Left renal pelvis (tissue), 4 donors: ENCODE data around the gene GSC2. TPM values are rescaled to one million over a fixed set of nuclear protein-coding genes. Genes with fewer than 3 reads are reported as not detected.
A peak's percentile ranks its signal among the peaks of the same experiment; 100 is the strongest.

Experiments used
- DNase-seq, 4 donors: peaks; one replicate each; pipeline ENCODE4 v3.0.0-alpha.2; 2013; ENCODE audit warnings: low read depth in 4 of 4, low spot score in 3 of 4
- polyA plus RNA-seq, 4 donors: library from polyadenylated mRNA; unstranded; fragments of 120-200 nt; gene quantifications; one replicate each; pipeline ENCODE4 v1.2.1, GENCODE V29; 2013; ENCODE audit not compliant: insufficient read length in 4 of 4

Gene GSC2
- not detected for polyA plus RNA-seq

GRCh38 chr22:19149991-19150390, at the start of gene GSC2:
TSS of gene GSC2 (minus strand) at chr22:19150292. CDS start at chr22:19150283, 9 bp downstream.
- no peak for DNase-seq

GRCh38 chr22:19199479-19199878, 49.4 kb upstream of the GSC2 start:
- DNase-seq: no peak

DNA sequence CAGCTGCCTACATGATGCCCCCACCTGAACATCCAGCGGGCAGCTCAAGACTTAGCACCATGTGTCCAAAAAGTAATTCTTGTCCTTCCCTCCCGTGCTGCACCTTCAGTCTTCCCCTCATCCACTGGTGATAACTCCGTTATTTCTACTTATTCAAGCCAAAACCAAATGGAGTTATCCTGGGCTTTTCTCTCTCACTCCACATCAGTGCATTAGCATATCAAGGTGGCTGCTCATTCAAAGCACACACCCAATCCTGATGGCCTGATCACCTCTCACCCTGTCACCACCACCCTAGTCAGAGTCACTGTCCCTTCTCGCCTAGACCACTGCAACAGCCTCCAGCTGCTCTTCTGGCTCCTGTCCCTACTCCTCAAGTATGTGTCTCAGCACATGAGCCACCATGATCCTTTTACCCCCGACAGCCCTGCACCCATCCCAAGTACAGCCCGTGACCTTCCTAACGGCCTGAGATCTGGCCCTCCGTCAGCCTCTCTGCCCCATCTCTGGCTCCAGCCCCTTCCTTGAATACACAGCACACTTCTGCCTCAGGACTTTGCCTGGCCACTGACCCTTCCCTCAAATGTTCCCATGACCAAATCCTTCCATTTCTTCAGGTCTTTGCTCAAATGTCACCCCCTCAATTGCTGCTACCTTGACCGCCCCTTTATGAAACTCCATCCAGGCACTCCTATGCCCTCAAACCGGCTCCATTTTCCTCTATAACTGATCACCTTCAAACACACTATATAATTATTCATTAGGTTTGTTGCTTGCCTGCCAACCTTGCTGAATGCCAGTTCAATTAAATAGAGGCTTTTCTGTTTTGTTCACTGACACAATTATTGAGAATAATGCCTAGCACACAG, 48.1 kb upstream of the GSC2 start:
- DNase-seq: no peak

- no peak for DNase-seq
These were observed 46.9 kb upstream of the GSC2 start for GRCh38 chr22:19196841-19197612.

DNA sequence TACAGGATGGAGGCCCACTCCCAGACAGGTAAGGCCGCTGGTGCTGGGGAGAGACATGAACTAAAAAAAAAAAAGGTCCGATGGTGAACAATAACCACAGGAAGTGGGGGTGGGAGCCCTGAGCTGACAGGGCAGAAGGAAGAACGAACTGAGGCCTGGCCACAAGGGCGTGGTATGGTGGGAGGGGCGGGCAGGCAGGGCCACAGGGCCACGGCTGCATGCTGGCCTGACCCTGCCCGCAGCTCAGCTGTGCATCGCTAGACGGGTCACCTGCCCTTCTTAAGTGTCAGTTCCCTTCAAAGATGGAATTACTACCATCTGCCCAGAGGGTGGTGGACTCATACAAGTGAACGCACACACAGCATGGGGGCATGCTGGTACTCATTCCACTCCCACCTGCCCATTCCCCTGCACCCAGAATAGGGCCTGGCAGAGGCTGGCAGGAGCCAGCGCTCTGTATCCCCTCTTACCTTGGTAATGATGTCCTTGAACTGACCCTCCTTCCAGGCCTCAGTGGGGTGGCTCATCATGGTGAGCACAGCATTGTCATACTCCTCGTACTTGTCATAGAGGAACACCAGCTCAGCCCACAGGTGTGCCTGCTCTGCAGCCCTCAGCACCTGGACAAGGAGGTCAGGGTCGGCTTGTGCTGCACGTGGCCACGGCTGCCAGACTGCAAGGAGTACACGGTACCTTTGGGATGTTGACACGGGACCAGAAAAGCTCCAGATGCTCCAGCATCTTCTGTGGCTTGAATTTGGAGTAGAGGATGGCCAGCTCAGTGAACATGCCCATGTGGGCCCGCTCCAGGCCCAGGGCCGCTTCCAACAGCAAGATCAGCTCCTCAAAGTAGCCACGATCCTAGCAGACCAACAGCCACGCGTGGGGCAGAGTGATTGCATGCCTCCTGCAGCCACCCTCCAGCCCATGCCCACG, 46.0 kb upstream of the GSC2 start:
- DNase-seq: no peak

- no peak for DNase-seq
These were observed 44.9 kb upstream of the GSC2 start for GRCh38 chr22:19194766-19195536.

DNA sequence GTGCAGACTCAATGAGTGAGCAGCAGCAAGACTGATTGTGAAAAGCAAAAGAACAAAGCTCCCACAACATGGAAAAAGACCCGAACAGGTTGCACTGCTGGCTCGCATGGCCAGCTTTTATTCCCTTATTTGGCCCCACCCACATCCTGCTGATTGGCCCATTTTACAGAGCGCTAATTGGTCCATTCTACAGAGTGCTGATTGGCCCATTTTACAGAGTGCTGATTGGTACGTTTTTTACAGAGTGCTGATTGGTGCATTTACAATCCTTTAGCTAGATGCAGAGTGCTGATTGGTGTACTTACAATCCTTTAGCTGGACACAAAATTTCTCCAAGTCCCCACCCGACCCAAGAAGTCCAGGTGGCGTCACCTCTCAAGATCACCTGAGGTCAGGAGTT, 43.8 kb upstream of the GSC2 start:
- DNase-seq: no peak

DNA sequence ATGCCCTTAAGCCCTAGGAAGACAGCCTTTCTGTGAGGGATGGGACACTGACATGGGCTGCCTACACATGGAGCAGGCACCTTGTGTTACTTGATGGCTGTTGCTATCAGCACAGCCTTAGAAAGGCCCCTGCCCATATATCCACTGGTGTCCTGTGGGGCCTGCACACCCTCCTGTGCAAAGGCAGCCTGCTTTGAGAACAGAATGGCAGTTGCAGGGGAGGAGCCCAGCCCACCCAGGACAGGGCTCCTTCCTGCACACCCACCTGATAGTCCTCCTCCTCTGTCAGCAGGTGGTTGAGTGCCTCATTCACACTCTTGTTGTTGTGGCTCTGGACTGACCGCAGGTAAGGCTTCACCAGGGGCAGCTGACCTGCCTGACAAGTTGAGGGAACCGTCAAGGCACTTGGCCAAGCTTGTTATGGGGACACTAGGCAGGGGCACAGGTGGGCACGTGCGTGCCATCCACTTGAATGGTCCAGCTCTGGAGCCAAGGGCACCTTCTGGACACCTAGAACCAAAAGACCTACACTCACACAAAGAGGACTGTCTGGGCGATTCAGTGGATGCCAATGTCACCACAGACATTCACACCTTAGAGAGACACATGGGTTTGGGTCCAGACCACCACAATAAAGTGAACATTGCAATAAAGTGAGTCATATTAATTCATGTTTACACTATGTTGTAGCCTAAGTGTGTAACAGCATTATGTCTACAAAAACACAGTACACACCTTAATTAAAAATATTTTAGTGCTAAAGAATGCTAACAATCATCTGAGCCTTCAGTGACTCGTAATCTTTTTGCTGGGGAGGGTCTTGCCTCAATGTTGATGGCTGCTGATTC, 37.8 kb upstream of the GSC2 start:
- DNase-seq: no peak

DNA sequence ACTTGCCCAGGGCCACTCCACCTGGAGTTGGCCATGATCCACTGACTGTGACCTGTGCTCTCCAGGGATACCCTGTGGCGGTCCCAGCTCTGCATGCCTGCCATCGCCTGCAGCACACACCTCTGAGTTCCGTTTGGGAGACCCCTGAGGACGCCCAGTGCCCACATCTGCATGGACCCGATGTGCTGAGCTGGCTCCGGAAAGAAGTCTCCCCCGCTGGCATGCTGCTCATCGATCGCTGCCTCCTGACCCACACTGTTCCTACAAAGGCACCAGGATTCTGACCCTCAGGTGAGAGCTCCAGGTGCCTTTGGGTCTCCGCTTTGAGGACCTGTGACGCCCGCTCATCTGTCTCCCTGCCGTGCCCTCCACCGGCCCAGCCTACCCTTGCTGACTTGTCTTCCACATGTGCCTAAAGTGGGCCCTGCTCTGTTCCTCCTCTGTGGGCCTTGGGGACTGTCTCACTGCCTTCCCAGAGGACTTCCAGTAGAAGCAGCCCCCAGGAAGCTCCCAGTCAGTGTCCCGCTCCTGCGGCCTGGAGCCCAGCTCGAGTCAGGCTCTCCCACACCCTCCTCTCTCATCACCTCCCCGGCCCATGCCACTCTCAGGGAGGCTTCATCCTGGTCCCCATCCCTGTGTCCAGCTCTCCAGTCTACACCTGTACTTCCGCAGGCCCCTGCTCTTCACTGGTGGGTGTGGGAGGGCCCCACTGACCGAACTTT, 34.3 kb upstream of the GSC2 start:
- DNase-seq: no peak

DNA sequence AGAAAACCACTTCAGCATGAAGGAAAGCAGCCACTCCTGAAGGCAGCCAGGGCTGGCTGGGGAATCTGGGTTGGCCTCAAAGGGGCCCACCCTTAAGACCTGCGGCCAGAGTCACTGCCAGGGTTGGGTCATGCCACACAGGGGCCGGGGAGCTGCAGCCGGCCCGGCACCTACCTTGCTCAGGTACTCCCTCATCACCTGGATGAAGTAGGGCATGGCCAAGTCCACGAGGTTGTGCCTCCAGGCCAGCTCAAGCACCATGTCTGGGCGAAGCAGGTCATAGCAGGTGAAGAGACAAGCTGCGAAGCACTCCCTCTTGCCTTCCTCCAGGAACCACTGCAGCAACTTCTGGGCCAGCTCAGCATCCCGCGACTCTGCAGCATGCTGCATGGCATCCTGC, 33.1 kb upstream of the GSC2 start:
- no peak for DNase-seq

GRCh38 chr22:19182472-19183157, 32.5 kb upstream of the GSC2 start:
- DNase-seq: no peak

DNA sequence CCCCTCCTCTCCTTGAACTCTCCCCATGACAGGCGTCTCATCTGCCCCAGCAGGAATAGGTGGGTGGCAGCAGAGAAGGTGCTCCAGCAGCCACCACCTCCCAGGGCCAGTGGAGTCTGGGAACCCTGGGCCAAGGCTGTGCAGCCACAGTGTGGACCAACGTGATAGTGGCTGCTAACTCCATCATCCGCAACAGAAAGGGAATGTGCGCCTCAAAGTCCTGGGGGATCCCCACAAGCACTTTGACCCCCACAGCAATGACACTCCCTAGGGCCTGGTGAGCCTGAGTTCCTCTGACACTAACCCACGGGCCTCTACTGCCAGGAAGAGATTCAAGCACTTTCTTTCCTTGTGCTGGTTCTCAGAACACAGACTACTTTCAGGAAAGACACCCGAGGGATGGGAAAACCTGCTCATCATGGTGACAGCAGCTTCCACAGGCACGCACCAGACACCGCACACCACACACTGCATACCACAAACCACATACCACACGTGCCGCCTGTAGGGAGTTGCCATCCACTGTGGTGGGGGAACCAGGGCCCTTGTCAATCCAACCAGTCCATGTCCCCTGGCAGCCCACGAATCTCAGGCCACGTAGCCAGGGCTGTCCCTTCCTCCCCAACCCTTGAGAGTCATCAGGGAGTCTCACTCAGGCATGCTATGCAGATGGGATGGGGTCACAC, 31.8 kb upstream of the GSC2 start:
- DNase-seq: no peak

GRCh38 chr22:19180740-19181410, 30.8 kb upstream of the GSC2 start:
- no peak for DNase-seq

- DNase-seq: no peak
These were observed 30.1 kb upstream of the GSC2 start for GRCh38 chr22:19180234-19180633.

- peak in 3 of 4 donors; percentile 52 to 63 (median 62) for DNase-seq
These were observed 29.5 kb upstream of the GSC2 start for GRCh38 chr22:19179497-19180048.
